Neural cell (in vitro differentiated cells): ENCODE results near the gene DEFB114.

Experiments used
- CTCF ChIP-seq: fragments of 450-650 bp; IDR thresholded peaks from 2 replicates; pipeline ENCODE4 v1.5.1; 2014; ENCODE audit warnings: antibody characterized with exemption, mild to moderate bottlenecking, moderate library complexity; ENCODE audit not compliant: poor library complexity, severe bottlenecking
- EZH2 ChIP-seq: fragments of 200-600, 300-800 bp; shearing (Covaris generic), sonication (generic); IDR thresholded peaks from 2 replicates; pipeline ENCODE4 v1.6.1; 2014; ENCODE audit warnings: antibody characterized with exemption, low read length, borderline replicate concordance, mild to moderate bottlenecking; ENCODE audit not compliant: insufficient read depth, poor library complexity, severe bottlenecking
- POLR2AphosphoS5 ChIP-seq: IDR thresholded peaks from 2 replicates; pipeline ENCODE4 v1.6.1; 2012
- TAF1 ChIP-seq: IDR thresholded peaks from 2 replicates; pipeline ENCODE4 v1.6.1; 2012; ENCODE audit warnings: low read depth

- TF ChIP-seq POLR2AphosphoS5 (no peak), CTCF (no peak), TAF1 (no peak), EZH2 (no peak)
Observed at GRCh38 chr6:49934770-49935169, 29.2 kb downstream of the DEFB114 start.
